ENCODE measurements around the gene CELF2. TPM values are rescaled to one million over a fixed set of nuclear protein-coding genes. Genes with fewer than 3 reads are reported as not detected.

CELF2 gene
- total and polyA plus RNA-seq, 2 donors from 2014 or later = 1.7 to 39.2 TPM

GRCh38 chr10:11104772-11105675, 87.4 kb downstream of the CELF2 start:
- Histone ChIP-seq H3K4me3 (ENCODE audit: low read length in 3 of 3) (no peak overlapping the region), H3K36me3 (ENCODE audit: control insufficient read depth in 2 of 3, insufficient read depth in 3 of 3, low read length in 3 of 3) (no peaks in the 10 kb centered on the region), H3K27ac (ENCODE audit: low read depth in 2 of 2, low read length in 2 of 2) (no peak overlapping the region), H3K27me3 (ENCODE audit: control insufficient read depth, insufficient read depth, low read length) (no peaks in the 10 kb centered on the region), H3K4me1 (ENCODE audit: control insufficient read depth in 2 of 3, insufficient read depth in 2 of 3, low read depth in 1 of 3, low read length in 3 of 3) (no peaks in the 10 kb centered on the region), H3K9ac (ENCODE audit: low read length in 3 of 3) (no peak overlapping the region), H3K9me3 (ENCODE audit: control insufficient read depth in 2 of 3, insufficient read depth in 1 of 3, low read length in 3 of 3) (no peaks in the 10 kb centered on the region)
- FAIRE-seq = no peak
- intact Hi-C loops (cut with DNase I) = no loop called here
- DNase-seq = no peak
- no peak for TF ChIP-seq CTCF (IDR thresholded peaks at IDR 0.05; ENCODE audit: borderline replicate concordance, extremely low read depth, insufficient read depth)

- no peaks in the 10 kb centered on the region for H3K27me3 ChIP-seq (ENCODE audit: control insufficient read depth, insufficient read depth, low read length)
- no peak for TF ChIP-seq CTCF (IDR thresholded peaks at IDR 0.05; ENCODE audit: borderline replicate concordance, extremely low read depth, insufficient read depth)
- DNase-seq = peak in 2 of 5 donors; percentile 29 to 43
- no peak overlapping the region for H3K4me3 ChIP-seq (ENCODE audit: low read length in 3 of 3)
- H3K9me3 ChIP-seq (ENCODE audit: control insufficient read depth in 2 of 3, insufficient read depth in 1 of 3, low read length in 3 of 3) = no peaks in the 10 kb centered on the region
- H3K9ac ChIP-seq (ENCODE audit: low read length in 3 of 3) = no peak overlapping the region
- H3K4me1 ChIP-seq (ENCODE audit: control insufficient read depth in 2 of 3, insufficient read depth in 2 of 3, low read depth in 1 of 3, low read length in 3 of 3) = no peaks in the 10 kb centered on the region
- intact Hi-C loops (cut with DNase I) = no loop called here
- no peak overlapping the region for H3K27ac ChIP-seq (ENCODE audit: low read depth in 2 of 2, low read length in 2 of 2)
- no peak for FAIRE-seq
- H3K36me3 ChIP-seq (ENCODE audit: control insufficient read depth in 2 of 3, insufficient read depth in 3 of 3, low read length in 3 of 3) = no peaks in the 10 kb centered on the region
Measured at GRCh38 chr10:11105676-11106004, 88.0 kb downstream of the CELF2 start.

- H3K27me3 ChIP-seq (ENCODE audit: control insufficient read depth, insufficient read depth, low read length) = no peaks in the 10 kb centered on the region
- DNase-seq (no peak), FAIRE-seq (no peak)
- H3K4me1 ChIP-seq (ENCODE audit: control insufficient read depth in 2 of 3, insufficient read depth in 2 of 3, low read depth in 1 of 3, low read length in 3 of 3) = no peaks in the 10 kb centered on the region
- H3K27ac ChIP-seq (ENCODE audit: low read depth in 2 of 2, low read length in 2 of 2) = no peak overlapping the region
- H3K9me3 ChIP-seq (ENCODE audit: control insufficient read depth in 2 of 3, insufficient read depth in 1 of 3, low read length in 3 of 3) = no peaks in the 10 kb centered on the region
- intact Hi-C loops (cut with DNase I) = no loop called here
- no peak overlapping the region for H3K9ac ChIP-seq (ENCODE audit: low read length in 3 of 3)
- no peaks in the 10 kb centered on the region for H3K36me3 ChIP-seq (ENCODE audit: control insufficient read depth in 2 of 3, insufficient read depth in 3 of 3, low read length in 3 of 3)
- TF ChIP-seq CTCF (IDR thresholded peaks at IDR 0.05; ENCODE audit: borderline replicate concordance, extremely low read depth, insufficient read depth) = no peak
- H3K4me3 ChIP-seq (ENCODE audit: low read length in 3 of 3) = no peak overlapping the region
Measured at GRCh38 chr10:11106621-11107374, 89.1 kb downstream of the CELF2 start.

Data from kidney (tissue), 14 donors.